GM21423 (cell line): ENCODE results near the gene KCND2.

Experiments used
- ATAC-seq: cut with Tn5 transposase; IDR thresholded peaks from one replicate; pipeline ENCODE4 v1.9.1; 2021; ENCODE audit warnings: mild to moderate bottlenecking, moderate library complexity; ENCODE audit not compliant: unreplicated experiment

The KCND2 gene

DNA sequence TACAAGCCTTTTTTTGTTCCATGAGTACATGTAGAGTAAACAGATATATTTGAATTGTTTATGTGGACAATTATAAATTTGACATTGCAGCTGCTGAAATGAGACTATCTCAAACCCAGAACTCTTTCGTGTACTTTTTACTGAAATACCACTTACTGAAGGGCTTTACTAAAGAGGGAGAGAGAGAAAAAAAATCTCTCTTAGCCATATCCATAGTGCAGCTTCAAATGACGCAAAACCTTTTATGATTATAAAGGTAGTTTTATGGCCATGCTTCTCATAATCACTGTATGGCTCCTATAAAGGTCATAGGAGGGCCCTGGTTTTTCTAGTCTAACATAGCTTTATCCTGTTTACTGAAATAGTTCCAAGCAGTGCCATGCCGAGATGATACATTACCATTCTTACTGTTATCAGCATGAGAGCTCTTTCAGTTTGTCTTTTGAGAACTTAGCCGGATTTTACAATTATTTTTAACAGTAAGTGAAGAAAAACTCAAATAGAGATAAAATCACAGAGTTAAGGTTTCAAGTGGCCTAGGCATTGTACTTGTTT is 35.1 kb downstream of the KCND2 start:
- no peak for ATAC-seq

DNA sequence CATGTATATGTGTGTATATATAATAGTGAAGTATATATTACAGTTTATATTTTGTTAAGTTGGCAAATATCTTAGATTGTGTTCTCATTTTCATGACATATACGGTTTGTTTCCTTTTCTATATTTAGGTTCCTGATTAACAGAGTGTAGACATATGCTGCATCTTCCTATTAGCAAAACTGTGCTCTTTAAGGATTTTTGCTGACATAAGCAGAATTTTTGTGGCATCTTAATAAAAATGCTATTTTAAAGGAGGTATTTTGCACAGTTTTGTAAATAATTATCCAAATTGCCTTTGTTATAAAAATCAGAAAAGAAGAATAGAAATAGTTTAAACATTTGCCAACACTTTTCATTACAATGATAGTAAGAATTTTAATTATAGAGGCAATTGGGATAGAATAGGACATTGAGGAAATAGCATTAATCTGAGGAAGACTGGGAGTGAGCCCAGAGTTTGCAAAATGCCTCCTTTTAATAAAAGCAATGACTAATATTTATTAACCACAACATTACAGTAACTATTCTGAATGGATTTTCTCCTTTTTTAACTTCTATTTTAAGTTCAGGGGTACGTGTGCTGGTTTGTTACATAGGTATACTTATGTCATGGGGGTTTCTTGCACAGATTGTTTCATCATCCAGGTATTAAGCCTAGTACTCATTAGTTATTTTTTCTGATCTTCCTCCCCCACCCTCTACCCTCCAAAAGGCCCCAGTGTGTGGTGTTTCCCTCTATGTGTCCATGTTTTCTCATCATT is 38.2 kb downstream of the KCND2 start:
- ATAC-seq, result no peak

DNA sequence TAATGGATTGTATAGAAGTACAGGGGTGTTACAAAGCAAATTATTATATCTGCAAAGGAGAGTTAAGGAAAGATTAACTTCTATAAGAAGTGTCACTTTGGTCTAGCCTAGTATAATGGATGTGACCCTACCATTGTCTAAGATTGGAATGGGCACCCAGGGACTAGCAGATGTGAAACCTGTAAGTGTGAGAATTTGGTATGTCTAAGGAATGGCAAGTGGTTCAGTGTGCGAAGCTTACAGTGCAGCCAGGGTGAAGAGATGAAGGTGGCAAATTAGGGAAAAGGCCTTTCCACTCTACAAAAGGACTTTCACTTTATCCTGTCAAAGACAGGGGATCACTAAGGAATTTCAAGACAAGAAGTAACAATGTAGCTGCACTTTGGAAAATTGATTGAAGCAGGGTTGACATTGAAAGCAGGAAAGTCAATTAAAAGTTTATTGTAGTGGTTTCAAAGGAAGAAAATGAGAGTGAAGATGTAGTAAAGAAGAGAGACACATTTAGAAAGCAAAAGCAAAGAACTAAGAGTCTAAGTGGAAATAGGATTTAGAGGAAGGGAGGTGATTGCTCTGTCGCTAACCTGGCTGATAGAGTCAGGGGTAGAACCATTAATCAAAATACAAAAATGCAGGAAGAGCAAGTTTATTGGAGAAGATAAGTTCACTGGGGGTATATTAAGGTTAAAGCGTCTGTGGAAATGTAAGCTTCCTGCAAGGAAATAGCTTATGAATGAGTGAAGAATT is 47.4 kb downstream of the KCND2 start:
- no peak for ATAC-seq

DNA sequence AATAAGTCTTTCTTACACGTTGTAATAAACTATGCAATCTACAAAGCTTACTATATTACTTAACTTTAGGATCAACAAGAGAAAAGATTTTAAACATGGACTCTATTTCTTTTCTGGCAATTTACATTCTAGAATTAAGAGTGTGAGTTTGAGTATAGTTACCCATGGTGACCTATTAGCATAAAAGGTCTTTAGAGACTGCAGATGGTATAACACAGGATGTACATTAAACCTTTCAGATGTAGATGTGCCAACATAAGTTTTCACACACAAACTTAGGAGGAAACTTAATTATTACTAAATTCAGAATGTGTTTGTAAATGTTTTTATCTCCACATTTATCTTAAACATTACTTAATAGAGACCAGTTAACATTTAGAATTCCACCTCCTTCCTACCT is 54.1 kb downstream of the KCND2 start:
- ATAC-seq, result no peak

DNA sequence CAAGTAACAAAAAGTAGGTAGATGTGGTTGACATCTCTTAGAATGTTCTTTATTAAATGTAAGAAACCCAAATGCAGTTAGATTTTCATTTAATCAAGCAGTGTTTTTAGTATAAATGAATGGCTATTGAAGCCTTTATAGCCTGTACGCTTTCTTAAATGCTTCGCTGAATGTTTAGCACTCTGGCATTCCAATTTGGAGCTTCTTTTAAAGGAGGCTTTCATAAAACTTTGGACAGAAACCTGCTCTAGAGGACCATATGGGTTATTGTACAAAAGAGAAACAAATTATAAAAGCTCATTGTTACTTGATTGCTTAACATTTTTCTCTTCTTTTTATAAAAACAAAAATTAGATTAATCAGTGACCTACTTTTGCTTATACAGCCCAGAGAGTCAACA is 59.5 kb downstream of the KCND2 start:
- no peak for ATAC-seq

DNA sequence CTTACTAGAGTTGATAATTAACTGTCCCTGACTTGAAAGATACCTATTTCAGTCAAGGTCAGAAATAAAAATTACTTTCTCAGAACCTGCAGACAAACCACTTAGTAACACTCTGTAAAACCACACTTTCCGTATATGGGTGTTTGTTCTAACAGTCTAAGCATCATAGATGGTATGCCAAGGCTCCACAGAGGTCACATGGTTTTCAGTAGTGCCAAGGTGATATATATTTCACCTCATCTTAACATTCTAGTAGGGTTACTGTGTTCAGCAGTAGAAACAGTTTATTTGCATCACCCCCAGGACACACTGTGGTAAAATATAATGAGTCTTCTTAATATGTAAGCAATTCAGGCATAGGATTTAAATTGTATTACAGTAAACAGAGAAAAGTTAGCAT is 61.5 kb downstream of the KCND2 start:
- peak; percentile 93 for ATAC-seq

DNA sequence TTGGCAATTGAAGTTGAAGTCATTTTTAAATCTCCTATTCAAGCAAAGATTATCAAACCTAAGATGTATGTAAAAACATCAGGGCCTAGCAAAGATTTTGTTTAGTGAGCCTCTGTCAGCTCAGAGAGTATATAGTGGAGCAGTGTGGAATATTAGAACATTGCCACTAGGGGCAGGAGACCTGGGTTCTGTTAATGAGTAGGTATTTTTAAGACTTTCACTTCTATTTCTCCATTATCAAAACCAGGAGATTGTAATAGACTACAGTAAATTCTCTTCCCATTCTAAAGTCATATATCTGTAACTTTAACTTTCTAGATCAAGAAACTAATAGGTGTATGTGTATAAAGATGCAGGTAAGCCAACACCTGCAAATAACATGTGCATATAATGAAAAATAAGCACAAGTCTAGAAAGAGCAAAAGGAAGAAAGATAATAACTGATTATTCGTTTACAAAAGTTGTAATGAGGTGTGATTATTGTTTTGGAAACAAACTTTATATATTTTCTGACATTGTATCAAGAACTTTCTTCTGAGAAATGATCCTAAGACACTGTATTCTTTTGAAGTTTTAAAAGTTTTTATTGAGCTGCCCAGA is 64.4 kb downstream of the KCND2 start:
- peak; percentile 49 for ATAC-seq

DNA sequence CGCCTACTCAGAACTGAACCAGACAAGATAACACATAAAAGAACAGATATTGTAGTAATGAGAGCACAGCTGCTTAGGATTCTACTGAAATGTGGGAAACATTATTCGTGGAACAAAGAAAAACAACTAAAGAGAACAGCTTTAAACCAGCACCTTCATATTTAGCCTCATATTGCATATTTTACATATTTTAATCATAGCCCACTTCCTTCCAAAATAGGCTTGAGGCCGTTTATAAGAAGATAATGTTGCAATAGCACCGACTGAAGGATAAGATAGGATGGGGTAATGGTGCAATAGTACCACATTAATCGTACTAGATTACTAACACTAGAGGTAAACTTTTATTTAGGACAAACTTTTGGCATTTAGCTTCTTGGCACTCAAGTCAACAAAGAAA is 71.3 kb downstream of the KCND2 start:
- ATAC-seq, result no peak

DNA sequence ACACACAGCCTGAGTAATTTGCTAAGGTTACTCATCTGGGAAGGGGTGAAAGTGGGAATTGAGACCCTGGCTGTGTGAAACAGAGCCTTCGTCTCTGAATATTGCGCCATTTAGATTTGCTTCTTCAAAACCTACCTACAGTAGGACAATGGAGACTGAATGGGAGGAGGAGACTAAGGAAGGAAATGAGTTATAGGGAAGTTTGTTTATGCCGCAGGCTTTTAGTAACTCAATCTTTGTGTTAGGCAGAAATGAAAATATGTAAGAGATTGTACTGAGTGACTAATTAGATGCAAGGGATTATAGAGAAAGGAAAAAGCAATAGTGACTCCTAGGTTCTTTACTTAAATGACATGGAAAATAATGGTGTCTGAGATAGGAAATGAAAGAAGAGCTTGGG is 80.2 kb downstream of the KCND2 start:
- no peak for ATAC-seq

DNA sequence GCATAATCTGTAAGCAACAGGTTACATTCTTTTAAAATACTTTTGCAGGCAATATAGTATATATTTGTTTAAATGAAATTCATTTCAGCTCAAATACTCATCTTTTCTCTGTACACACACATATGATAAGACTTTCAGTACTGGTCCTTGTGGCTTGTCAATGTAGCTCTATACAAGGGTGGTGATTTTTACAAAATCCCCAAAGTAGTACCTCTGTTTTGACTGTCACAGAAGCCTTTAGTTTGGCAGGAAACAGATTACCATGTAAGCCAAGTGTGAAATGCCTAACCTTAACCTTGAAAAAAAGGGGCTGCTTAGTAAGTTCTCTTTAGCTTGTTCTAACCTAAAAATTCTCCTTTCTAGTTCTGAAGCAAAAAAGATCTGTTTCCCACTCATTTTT is 87.9 kb downstream of the KCND2 start:
- ATAC-seq, result peak; percentile 94

DNA sequence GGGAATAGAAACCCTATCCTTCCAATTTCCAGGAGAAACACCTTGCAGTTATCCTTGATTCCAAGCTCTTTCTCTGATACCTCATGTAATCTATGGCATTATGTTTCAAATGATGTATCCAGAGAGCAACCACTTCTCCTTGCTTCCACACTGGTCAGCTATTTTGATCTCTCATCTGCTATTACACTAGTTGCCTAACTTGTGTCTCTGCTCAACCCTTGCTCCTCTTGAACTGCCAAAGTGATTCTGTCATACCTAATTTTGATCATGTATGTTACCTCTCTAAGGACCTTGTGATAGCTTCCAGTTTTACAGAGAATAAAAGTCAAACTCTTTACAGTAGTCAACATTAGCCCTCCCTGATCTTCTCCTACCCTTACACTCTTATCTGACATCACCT is 90.4 kb downstream of the KCND2 start:
- no peak for ATAC-seq

DNA sequence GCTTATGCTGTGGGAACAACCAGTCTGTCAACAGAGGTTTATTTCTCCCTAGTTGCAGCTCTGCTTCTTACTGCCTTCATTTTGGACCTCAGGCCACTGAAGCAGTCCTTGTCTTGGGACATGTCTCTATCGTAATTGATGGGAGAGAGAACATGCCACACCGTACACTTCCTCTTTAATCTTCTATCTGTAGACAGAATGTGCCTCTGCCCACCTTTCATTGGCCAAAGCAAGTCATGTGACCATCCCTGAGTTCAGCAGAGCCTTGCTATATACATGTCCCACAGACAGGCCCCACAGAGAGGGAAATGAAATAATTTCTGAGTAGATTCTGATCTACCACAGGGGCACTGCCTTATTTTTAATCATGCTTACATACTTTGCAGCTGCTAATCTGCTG is 98.0 kb downstream of the KCND2 start:
- ATAC-seq, result peak; percentile 63

DNA sequence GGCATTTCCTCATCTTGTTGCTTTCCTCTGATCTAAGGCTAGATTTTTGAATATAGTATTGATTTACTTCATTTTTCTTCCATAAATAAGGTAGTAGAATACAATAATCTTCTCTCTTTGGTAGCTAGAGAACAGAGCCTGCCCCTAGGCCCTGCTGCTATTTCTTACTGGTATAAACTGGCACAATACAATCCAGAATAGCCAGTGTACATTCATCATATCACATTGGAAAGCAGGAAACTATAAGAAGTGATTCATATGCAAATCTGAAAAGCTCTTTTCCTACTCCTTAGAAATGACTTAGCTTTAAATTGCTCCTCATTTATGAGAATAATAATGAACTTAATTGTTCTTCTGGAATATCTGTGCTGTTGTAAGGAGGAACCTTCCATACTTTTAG is 100.2 kb downstream of the KCND2 start:
- ATAC-seq, result no peak

DNA sequence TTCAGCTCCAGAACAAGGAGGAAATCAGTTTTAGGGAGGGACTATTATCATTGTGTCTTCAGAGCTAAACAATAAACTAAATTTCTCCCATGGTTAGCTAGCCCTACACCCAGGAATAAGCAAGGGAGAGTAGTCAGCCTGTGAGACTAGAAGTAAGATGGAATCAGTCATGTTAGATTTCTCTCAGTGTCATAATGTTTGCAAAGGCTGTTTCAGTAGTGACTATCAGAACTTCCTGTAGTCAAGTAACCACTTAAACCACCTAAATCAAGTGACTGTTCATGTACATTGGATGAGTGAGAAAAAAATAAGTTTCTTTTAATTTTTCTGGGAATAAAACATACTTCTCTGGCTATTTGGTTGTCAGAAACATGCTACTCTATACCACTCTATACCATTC is 121.6 kb downstream of the KCND2 start:
- ATAC-seq, result peak; percentile 44

DNA sequence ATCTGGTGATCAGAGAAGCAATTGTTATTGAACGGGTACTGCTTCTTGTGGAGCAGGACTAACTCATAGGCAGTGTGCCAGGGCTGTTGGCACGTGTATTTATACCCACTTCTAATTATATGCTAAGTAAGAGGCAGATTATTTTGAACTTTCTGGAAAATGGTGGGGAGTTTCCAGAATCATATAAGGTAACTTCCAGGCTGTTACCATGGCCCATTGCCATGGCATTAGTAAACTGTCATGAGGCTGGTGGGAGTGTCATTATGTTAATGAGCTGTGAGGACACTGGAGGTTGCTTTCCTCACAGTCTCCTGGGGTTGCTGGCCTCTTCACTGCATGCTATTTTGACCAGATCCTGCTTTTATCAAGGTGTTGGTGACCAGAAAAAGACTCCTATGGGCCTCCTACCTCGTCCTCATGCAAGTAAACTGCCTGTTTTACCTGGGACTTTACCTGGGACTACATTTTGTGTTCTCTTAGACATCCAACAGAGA is 122.6 kb downstream of the KCND2 start:
- ATAC-seq, result peak; percentile 90

DNA sequence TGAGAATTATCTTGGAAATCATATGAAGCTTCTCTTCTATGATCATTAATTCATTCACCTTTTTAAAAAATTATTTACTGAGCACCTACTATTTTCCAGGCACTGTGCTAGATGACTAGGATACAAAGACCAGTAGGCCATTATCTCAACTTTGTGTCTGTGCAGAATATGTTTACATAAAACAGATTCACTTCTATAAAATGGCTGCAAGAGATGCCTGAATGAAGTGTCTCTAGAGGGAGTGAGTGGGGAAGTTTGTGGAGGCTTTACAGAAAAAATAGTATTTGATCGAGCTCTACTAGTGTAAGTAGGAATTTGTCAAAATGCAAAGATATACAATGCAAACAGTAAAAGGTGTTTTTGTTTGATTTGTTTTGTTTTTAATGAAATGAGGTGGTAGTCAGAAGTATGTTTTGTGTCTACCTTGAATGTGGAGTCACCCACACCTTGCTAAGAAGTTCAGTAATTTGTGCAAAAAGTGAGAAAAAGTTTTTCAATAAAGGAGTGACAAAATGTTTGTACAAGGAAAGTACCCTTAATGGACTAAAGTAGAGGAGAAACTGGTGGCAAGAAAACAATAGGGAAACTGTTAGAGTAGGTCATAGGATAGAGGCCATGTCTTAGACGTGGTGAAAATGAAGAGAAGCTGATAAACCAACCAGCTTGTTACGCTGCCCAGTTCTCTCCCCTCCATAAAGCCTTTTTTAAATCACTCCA is 125.5 kb downstream of the KCND2 start:
- ATAC-seq, result no peak

DNA sequence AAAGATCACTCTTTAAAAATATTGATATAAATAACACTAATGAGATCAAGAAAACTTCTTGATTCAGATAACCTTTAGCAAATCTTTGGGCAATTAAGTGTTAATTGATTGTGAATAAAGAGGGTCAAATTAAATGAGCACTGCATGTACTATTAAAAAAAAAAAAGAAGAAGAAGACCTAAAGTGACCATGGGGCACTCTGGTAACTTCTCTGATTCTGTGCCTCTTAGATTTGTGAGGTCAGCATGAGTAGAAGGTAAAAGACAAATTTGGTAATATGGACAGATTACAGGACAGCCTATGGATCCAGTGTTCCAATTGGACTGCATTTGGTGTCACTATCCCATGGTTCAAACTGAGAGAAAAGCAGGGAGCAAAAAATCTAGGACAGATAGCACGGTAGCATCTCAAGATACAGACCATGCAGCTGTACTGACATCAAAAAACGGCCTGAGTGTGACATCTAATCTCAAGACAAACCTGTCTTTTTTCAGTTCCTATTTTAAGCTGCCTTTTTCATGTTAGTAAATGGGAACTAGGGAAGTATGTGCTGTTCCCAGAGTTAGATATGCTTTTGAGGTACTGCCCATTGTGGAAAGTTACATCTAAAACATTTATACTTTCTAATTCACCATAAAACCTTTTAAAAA is 128.0 kb downstream of the KCND2 start:
- ATAC-seq, result peak; percentile 35

DNA sequence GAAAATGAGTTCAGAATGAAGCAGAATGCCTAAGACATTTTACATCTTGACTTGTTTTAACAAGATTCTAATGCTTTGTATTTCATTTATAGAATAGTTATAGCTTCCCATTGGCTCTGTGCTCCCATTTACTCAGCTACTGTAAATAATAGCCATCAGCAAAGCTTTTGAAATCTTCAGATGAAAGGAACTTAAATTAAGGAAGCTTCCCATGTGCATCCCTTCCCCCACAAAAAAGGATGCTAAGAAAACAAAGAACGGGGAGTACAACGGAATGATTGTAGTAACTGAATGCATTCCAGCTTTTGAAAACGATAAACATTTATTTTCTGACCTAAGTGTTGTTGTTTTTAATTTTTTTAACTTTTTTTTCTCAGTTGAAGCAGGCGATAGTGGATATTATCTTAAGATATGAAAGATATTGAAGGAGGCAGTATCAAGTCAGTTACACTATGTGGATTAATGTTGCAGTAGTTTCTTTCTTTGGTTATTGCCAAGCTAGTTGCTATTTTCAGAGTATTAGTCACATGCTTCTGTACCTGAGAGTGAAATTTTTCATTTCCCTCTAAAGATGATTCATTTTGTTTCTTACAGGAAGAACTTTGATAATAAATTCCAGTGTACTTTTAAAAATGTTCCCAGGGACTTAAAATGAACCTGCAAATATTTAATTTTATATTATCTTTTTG is 129.2 kb downstream of the KCND2 start:
- peak; percentile 66 for ATAC-seq

DNA sequence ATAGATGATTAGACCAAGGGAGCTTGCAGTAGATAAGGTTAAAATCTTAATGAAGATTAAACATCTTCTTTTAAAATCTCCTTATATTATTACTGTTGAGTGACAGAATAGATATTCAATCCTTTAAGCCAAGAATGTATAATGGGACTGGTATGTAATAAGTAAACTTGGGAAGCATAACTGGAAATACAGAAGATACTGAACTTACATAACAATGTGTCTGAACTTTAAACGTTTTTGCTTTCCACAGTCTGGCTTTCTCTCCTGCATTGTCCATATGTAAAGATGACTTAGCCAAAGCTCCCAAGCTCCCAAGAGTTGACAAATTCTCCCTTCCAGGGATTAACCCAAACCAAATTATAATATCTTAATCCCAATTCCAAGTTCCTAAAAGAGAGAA is 129.8 kb downstream of the KCND2 start:
- no peak for ATAC-seq

DNA sequence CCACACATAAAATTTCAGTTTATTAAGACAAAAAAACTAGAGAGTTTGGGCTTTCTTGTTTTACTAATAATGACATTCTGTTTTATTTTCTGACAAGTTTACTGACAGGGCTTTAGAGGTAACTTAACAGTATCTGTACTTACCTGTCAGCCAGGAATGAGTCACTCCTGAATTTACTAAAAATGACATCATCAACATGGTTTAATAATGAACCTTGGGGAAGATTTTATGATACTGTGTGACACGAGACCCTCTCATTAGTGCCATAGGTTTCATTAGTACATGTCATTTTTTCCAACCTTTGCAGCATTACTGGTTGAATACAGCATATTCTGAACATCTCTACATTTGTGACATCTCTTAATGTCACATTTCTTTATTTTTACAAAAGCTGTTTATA is 131.1 kb downstream of the KCND2 start:
- peak; percentile 41 for ATAC-seq
